ENCODE results near the gene TEX11. TPM values are rescaled to one million over a fixed set of nuclear protein-coding genes. Genes with fewer than 3 reads are reported as not detected.

Gene TEX11
- total and polyA plus RNA-seq, 2 experiments from 2014 or later = 0.60 to 1.0 TPM

- H2AFZ ChIP-seq = no peak overlapping the region
- no peak overlapping the region for H3K27ac ChIP-seq (ENCODE audit: low read depth)
Measured at GRCh38 chrX:70482300-70482699, 426.2 kb downstream of the TEX11 start.

More at GRCh38 chrX:70482300-70482699, 426.2 kb downstream of the TEX11 start:
- H3K27me3 ChIP-seq (ENCODE audit: insufficient read depth) = no peaks in the 10 kb centered on the region
- DNase-seq (ENCODE audit: low spot score) (no peak), ATAC-seq (no peak)
- Mint-ChIP-seq H3K9me3 (no peaks in the 10 kb centered on the region), H3K4me1 (peaks cover 74% of the 10 kb centered on the region), H3K27me3 (ENCODE audit: insufficient read depth, low read depth, poor library complexity) (peaks cover 9% of the 10 kb centered on the region), H3K36me3 (ENCODE audit: low read depth) (peaks cover 48% of the 10 kb centered on the region), H3K27ac (no peak overlapping the region), H3K4me3 (no peak overlapping the region)
- 0 out of 2 replicates have a peak, but pooled peaks cover 7% of the 10 kb centered on the region for H3K36me3 ChIP-seq (ENCODE audit: insufficient read depth)
- H3K9me2 ChIP-seq (ENCODE audit: insufficient read depth) = no peaks in the 10 kb centered on the region
- no peak overlapping the region for H3K4me3 ChIP-seq
- H3K79me2 ChIP-seq (replicated peaks; ENCODE audit: insufficient read depth) = peaks cover 82% of the 10 kb centered on the region
- no peak overlapping the region for H3K4me2 ChIP-seq
- H3K4me1 ChIP-seq (ENCODE audit: insufficient read depth) = peaks cover 44% of the 10 kb centered on the region
- TF ChIP-seq ZNF114 (CRISPR knock-in tag; IDR thresholded peaks at IDR 0.05) = no peak
- no peak for TF ChIP-seq POLR2AphosphoS5 (IDR thresholded peaks at IDR 0.05; ENCODE audit: low read depth)
- TF ChIP-seq REST (IDR thresholded peaks at IDR 0.05; ENCODE audit: unreplicated experiment) = no peak
- no peak for TF ChIP-seq ZNF331 (CRISPR knock-in tag; IDR thresholded peaks at IDR 0.05; ENCODE audit: low read depth)
- no peak for TF ChIP-seq EZH2phosphoT487 (IDR thresholded peaks at IDR 0.05; ENCODE audit: unreplicated experiment)
- TF ChIP-seq, protein P1, sequence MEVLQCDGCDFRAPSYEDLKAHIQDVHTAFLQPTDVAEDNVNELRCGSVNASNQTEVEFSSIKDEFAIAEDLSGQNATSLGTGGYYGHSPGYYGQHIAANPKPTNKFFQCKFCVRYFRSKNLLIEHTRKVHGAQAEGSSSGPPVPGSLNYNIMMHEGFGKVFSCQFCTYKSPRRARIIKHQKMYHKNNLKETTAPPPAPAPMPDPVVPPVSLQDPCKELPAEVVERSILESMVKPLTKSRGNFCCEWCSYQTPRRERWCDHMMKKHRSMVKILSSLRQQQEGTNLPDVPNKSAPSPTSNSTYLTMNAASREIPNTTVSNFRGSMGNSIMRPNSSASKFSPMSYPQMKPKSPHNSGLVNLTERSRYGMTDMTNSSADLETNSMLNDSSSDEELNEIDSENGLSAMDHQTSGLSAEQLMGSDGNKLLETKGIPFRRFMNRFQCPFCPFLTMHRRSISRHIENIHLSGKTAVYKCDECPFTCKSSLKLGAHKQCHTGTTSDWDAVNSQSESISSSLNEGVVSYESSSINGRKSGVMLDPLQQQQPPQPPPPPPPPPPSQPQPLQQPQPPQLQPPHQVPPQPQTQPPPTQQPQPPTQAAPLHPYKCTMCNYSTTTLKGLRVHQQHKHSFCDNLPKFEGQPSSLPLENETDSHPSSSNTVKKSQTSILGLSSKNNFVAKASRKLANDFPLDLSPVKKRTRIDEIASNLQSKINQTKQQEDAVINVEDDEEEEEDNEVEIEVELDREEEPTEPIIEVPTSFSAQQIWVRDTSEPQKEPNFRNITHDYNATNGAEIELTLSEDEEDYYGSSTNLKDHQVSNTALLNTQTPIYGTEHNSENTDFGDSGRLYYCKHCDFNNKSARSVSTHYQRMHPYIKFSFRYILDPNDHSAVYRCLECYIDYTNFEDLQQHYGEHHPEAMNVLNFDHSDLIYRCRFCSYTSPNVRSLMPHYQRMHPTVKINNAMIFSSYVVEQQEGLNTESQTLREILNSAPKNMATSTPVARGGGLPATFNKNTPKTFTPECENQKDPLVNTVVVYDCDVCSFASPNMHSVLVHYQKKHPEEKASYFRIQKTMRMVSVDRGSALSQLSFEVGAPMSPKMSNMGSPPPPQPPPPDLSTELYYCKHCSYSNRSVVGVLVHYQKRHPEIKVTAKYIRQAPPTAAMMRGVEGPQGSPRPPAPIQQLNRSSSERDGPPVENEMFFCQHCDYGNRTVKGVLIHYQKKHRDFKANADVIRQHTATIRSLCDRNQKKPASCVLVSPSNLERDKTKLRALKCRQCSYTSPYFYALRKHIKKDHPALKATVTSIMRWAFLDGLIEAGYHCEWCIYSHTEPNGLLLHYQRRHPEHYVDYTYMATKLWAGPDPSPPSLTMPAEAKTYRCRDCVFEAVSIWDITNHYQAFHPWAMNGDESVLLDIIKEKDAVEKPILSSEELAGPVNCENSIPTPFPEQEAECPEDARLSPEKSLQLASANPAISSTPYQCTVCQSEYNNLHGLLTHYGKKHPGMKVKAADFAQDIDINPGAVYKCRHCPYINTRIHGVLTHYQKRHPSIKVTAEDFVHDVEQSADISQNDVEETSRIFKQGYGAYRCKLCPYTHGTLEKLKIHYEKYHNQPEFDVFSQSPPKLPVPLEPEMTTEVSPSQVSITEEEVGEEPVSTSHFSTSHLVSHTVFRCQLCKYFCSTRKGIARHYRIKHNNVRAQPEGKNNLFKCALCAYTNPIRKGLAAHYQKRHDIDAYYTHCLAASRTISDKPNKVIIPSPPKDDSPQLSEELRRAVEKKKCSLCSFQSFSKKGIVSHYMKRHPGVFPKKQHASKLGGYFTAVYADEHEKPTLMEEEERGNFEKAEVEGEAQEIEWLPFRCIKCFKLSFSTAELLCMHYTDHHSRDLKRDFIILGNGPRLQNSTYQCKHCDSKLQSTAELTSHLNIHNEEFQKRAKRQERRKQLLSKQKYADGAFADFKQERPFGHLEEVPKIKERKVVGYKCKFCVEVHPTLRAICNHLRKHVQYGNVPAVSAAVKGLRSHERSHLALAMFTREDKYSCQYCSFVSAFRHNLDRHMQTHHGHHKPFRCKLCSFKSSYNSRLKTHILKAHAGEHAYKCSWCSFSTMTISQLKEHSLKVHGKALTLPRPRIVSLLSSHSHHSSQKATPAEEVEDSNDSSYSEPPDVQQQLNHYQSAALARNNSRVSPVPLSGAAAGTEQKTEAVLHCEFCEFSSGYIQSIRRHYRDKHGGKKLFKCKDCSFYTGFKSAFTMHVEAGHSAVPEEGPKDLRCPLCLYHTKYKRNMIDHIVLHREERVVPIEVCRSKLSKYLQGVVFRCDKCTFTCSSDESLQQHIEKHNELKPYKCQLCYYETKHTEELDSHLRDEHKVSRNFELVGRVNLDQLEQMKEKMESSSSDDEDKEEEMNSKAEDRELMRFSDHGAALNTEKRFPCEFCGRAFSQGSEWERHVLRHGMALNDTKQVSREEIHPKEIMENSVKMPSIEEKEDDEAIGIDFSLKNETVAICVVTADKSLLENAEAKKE (CRISPR knock-in tag; IDR thresholded peaks at IDR 0.05) = no peak
- no peak for TF ChIP-seq EZH2 (IDR thresholded peaks at IDR 0.05; ENCODE audit: low read depth, unreplicated experiment)
- no peak for TF ChIP-seq CREB1 (CRISPR knock-in tag; IDR thresholded peaks at IDR 0.05; ENCODE audit: low read depth)
- TF ChIP-seq STAT1 (IDR thresholded peaks at IDR 0.05; ENCODE audit: unreplicated experiment) = no peak
- no peak for TF ChIP-seq JUNB (IDR thresholded peaks at IDR 0.05; ENCODE audit: unreplicated experiment)
- TF ChIP-seq CTCF (conservative IDR thresholded peaks at IDR 0.05; ENCODE audit: low read depth in 2 of 2) = no peak
- no peak for TF ChIP-seq NANOG (IDR thresholded peaks at IDR 0.05; ENCODE audit: borderline replicate concordance)
- TF ChIP-seq ETS1 (IDR thresholded peaks at IDR 0.05) = no peak
- H3F3A ChIP-seq (replicated peaks; ENCODE audit: low read depth) = no peaks in the 10 kb centered on the region
- H4K20me1 ChIP-seq (replicated peaks; ENCODE audit: insufficient read depth) = peaks cover 12% of the 10 kb centered on the region
